ENCODE results near the gene ACAD10. TPM values are rescaled to one million over a fixed set of nuclear protein-coding genes. Genes with fewer than 3 reads are reported as not detected.
"Not testable (repeated sequence)": the region's sequence is repeated elsewhere in the genome, so short reads cannot be mapped to it uniquely, and the experiment has no call there.

The ACAD10 gene
- total RNA-seq, 4 donors from 2014 or later: 8.8 to 21.6 (median 16.8) TPM

- TF ChIP-seq CTCF (IDR thresholded peaks at IDR 0.05) (no peak), POLR2AphosphoS5 (IDR thresholded peaks at IDR 0.05) (no peak), POLR2A (IDR thresholded peaks at IDR 0.05; ENCODE audit: low read depth) (no peak), EP300 (IDR thresholded peaks at IDR 0.05) (no peak)
- Histone ChIP-seq H3K36me3 (peaks cover 45 to 100% (median 80%) of the 10 kb centered on the region in 4 donors), H3K27ac (replicated peaks in 1 of 4) (no peak overlapping the region), H3K9me3 (no peaks in the 10 kb centered on the region), H3K4me3 (no peak overlapping the region), H3K27me3 (no peaks in the 10 kb centered on the region), H3K4me1 (no peaks in the 10 kb centered on the region)
- no peak for DNase-seq (ENCODE audit: extremely low spot score)
- intact Hi-C loops (cut with DNase I): no loop called here
- WGBS: 83% methylated on average over 6 of the region's 6 CpGs
These were observed 20.3 kb downstream of the ACAD10 start for GRCh38 chr12:111706145-111706544.

GRCh38 chr12:111715279-111715678 lies 29.4 kb downstream of the ACAD10 start:
- 34% methylated on average over 4 of the region's 4 CpGs for WGBS
- no peaks in the 10 kb centered on the region for H3K9me3 ChIP-seq
- H3K4me3 ChIP-seq: no peak overlapping the region
- peaks cover 22 to 92% (median 74%) of the 10 kb centered on the region in 4 donors for H3K36me3 ChIP-seq
- H3K27ac ChIP-seq (replicated peaks in 1 of 4): peak overlapping the region; percentile 60 to 70 (median 62)
- intact Hi-C loops (cut with DNase I): no loop called here
- peaks cover 7 to 15% (median 15%) of the 10 kb centered on the region in 4 donors for H3K4me1 ChIP-seq
- H3K27me3 ChIP-seq: no peaks in the 10 kb centered on the region
- no peak for DNase-seq (ENCODE audit: extremely low spot score)
- peak in 1 of 2 donors; percentile 7 for TF ChIP-seq POLR2AphosphoS5 (IDR thresholded peaks at IDR 0.05)
- TF ChIP-seq EP300 (IDR thresholded peaks at IDR 0.05): no peak

- H3K9me3 ChIP-seq; H3K4me3 ChIP-seq; DNase-seq (ENCODE audit: extremely low spot score); H3K27me3 ChIP-seq; intact Hi-C loops (cut with DNase I); H3K27ac ChIP-seq (replicated peaks in 1 of 4): not testable (repeated sequence)
- Histone ChIP-seq H3K36me3 (peaks cover 15 to 85% (median 59%) of the 10 kb centered on the region in 4 donors), H3K4me1 (peaks cover 7 to 15% (median 15%) of the 10 kb centered on the region in 4 donors)
- 100% methylated on average over 8 of the region's 10 CpGs for WGBS
These were observed 33.5 kb downstream of the ACAD10 start for GRCh38 chr12:111719316-111719715.

GRCh38 chr12:111720457-111720856 lies 34.6 kb downstream of the ACAD10 start:
- WGBS: 96% methylated on average over 6 of the region's 6 CpGs
- H3K27ac ChIP-seq (replicated peaks in 1 of 4): no peak overlapping the region
- H3K4me1 ChIP-seq: peaks cover 6 to 9% (median 7%) of the 10 kb centered on the region in 4 donors
- intact Hi-C loops (cut with DNase I): no loop called here
- peaks cover 15 to 84% (median 64%) of the 10 kb centered on the region in 4 donors for H3K36me3 ChIP-seq
- H3K4me3 ChIP-seq: no peak overlapping the region
- no peaks in the 10 kb centered on the region for H3K9me3 ChIP-seq
- no peaks in the 10 kb centered on the region for H3K27me3 ChIP-seq
- TF ChIP-seq CTCF (IDR thresholded peaks at IDR 0.05): no peak
- no peak for TF ChIP-seq EP300 (IDR thresholded peaks at IDR 0.05)
- TF ChIP-seq POLR2AphosphoS5 (IDR thresholded peaks at IDR 0.05): no peak
- no peak for TF ChIP-seq POLR2A (IDR thresholded peaks at IDR 0.05; ENCODE audit: low read depth)
- no peak for DNase-seq (ENCODE audit: extremely low spot score)

GRCh38 chr12:111723646-111724360 lies 38.0 kb downstream of the ACAD10 start:
- H3K9me3 ChIP-seq; H3K27ac ChIP-seq (replicated peaks in 1 of 4); DNase-seq (ENCODE audit: extremely low spot score); intact Hi-C loops (cut with DNase I); H3K4me3 ChIP-seq; H3K27me3 ChIP-seq; H3K4me1 ChIP-seq: not testable (repeated sequence)
- WGBS: 97% methylated on average over 19 of the region's 46 CpGs
- H3K36me3 ChIP-seq: peaks cover 20 to 87% (median 70%) of the 10 kb centered on the region in 4 donors

GRCh38 chr12:111728795-111729194 lies 42.9 kb downstream of the ACAD10 start:
- H3K36me3 ChIP-seq: peaks cover 24 to 91% (median 79%) of the 10 kb centered on the region in 4 donors
- WGBS: 100% methylated on average over 2 of the region's 2 CpGs

More at GRCh38 chr12:111728795-111729194, 42.9 kb downstream of the ACAD10 start:
- TF ChIP-seq CTCF (IDR thresholded peaks at IDR 0.05) (no peak), POLR2AphosphoS5 (IDR thresholded peaks at IDR 0.05) (no peak), EP300 (IDR thresholded peaks at IDR 0.05) (no peak), POLR2A (IDR thresholded peaks at IDR 0.05; ENCODE audit: low read depth) (no peak)
- Histone ChIP-seq H3K27me3 (no peaks in the 10 kb centered on the region), H3K4me3 (no peak overlapping the region), H3K27ac (replicated peaks in 1 of 4) (no peak overlapping the region), H3K9me3 (no peaks in the 10 kb centered on the region), H3K4me1 (no peaks in the 10 kb centered on the region)
- intact Hi-C loops (cut with DNase I): no loop called here
- no peak for DNase-seq (ENCODE audit: extremely low spot score)
